ENCODE data around the gene CXCL9. TPM values are rescaled to one million over a fixed set of nuclear protein-coding genes. Genes with fewer than 3 reads are reported as not detected.

CXCL9 gene
- polyA plus RNA-seq, 1 donor (not counting 4 experiments of a cell fraction or from before 2014, with no cell fraction given), result 0.04 TPM

GRCh38 chr4:76003035-76003434 lies 4.3 kb downstream of the CXCL9 start:
- Histone ChIP-seq H3K4me2 (ENCODE audit: control insufficient read depth, extremely low read depth, insufficient read depth, low read depth, low read length) (no peak overlapping the region), H3K9me3 (ENCODE audit: control insufficient read depth, low read depth, low read length) (no peaks in the 10 kb centered on the region), H3K27ac (ENCODE audit: control insufficient read depth, insufficient read depth, low read length) (no peak overlapping the region), H4K20me1 (ENCODE audit: control insufficient read depth, extremely low read depth, insufficient read depth, low read length) (no peaks in the 10 kb centered on the region), H3K27me3 (ENCODE audit: control insufficient read depth, extremely low read depth, insufficient read depth, low read length) (no peaks in the 10 kb centered on the region), H3K9me1 (ENCODE audit: control insufficient read depth, extremely low read depth, insufficient read depth, low read length) (no peaks in the 10 kb centered on the region), H2AFZ (ENCODE audit: control insufficient read depth, low read length) (no peak overlapping the region), H3K79me2 (ENCODE audit: control insufficient read depth, insufficient read depth, low read length) (no peaks in the 10 kb centered on the region), H3K9ac (ENCODE audit: control insufficient read depth, extremely low read depth, insufficient read depth, low read length) (no peak overlapping the region), H3K4me3 (ENCODE audit: control insufficient read depth in 2 of 3, extremely low read depth in 1 of 3, insufficient read depth in 2 of 3, low read depth in 1 of 3, low read length in 3 of 3) (no peak overlapping the region), H3K4me1 (ENCODE audit: control insufficient read depth, extremely low read depth, insufficient read depth, low read length) (peaks cover 9% of the 10 kb centered on the region), H3K36me3 (ENCODE audit: control insufficient read depth in 2 of 2, extremely low read depth in 1 of 2, insufficient read depth in 2 of 2, low read length in 2 of 2) (no peaks in the 10 kb centered on the region)
- dilution Hi-C loops (cut with MboI; ENCODE audit: extremely low pct_ligation_motif_present, low sequenced_read_pairs), result no loop called here
- no peak for TF ChIP-seq EZH2 (IDR thresholded peaks at IDR 0.05; ENCODE audit: low read length)
- TF ChIP-seq, protein P1, sequence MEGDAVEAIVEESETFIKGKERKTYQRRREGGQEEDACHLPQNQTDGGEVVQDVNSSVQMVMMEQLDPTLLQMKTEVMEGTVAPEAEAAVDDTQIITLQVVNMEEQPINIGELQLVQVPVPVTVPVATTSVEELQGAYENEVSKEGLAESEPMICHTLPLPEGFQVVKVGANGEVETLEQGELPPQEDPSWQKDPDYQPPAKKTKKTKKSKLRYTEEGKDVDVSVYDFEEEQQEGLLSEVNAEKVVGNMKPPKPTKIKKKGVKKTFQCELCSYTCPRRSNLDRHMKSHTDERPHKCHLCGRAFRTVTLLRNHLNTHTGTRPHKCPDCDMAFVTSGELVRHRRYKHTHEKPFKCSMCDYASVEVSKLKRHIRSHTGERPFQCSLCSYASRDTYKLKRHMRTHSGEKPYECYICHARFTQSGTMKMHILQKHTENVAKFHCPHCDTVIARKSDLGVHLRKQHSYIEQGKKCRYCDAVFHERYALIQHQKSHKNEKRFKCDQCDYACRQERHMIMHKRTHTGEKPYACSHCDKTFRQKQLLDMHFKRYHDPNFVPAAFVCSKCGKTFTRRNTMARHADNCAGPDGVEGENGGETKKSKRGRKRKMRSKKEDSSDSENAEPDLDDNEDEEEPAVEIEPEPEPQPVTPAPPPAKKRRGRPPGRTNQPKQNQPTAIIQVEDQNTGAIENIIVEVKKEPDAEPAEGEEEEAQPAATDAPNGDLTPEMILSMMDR (optimal IDR thresholded peaks at IDR 0.05 in 1 of 3, IDR thresholded peaks at IDR 0.05 in 1 of 3, conservative IDR thresholded peaks at IDR 0.05 in 1 of 3; ENCODE audit: extremely low read depth in 1 of 3, insufficient read depth in 2 of 3, low read length in 3 of 3), result no peak
- DNase-seq (ENCODE audit: low read depth, low spot score) (no peak), FAIRE-seq (no peak)

- Histone ChIP-seq H3K27ac (ENCODE audit: control insufficient read depth, insufficient read depth, low read length) (no peak overlapping the region), H3K9me3 (ENCODE audit: control insufficient read depth, low read depth, low read length) (no peaks in the 10 kb centered on the region), H3K79me2 (ENCODE audit: control insufficient read depth, insufficient read depth, low read length) (no peaks in the 10 kb centered on the region), H3K27me3 (ENCODE audit: control insufficient read depth, extremely low read depth, insufficient read depth, low read length) (no peaks in the 10 kb centered on the region), H2AFZ (ENCODE audit: control insufficient read depth, low read length) (no peak overlapping the region), H3K4me3 (ENCODE audit: control insufficient read depth in 2 of 3, extremely low read depth in 1 of 3, insufficient read depth in 2 of 3, low read depth in 1 of 3, low read length in 3 of 3) (no peak overlapping the region), H3K4me1 (ENCODE audit: control insufficient read depth, extremely low read depth, insufficient read depth, low read length) (peaks cover 4% of the 10 kb centered on the region), H3K36me3 (ENCODE audit: control insufficient read depth in 2 of 2, extremely low read depth in 1 of 2, insufficient read depth in 2 of 2, low read length in 2 of 2) (no peaks in the 10 kb centered on the region), H3K9me1 (ENCODE audit: control insufficient read depth, extremely low read depth, insufficient read depth, low read length) (no peaks in the 10 kb centered on the region), H3K9ac (ENCODE audit: control insufficient read depth, extremely low read depth, insufficient read depth, low read length) (no peak overlapping the region), H4K20me1 (ENCODE audit: control insufficient read depth, extremely low read depth, insufficient read depth, low read length) (no peaks in the 10 kb centered on the region), H3K4me2 (ENCODE audit: control insufficient read depth, extremely low read depth, insufficient read depth, low read depth, low read length) (no peak overlapping the region)
- FAIRE-seq, result no peak
- TF ChIP-seq, protein P1 (optimal IDR thresholded peaks at IDR 0.05 in 1 of 3, IDR thresholded peaks at IDR 0.05 in 1 of 3, conservative IDR thresholded peaks at IDR 0.05 in 1 of 3; ENCODE audit: extremely low read depth in 1 of 3, insufficient read depth in 2 of 3, low read length in 3 of 3), result no peak
- TF ChIP-seq EZH2 (IDR thresholded peaks at IDR 0.05; ENCODE audit: low read length), result no peak
- dilution Hi-C loops (cut with MboI; ENCODE audit: extremely low pct_ligation_motif_present, low sequenced_read_pairs), result no loop called here
- no peak for DNase-seq (ENCODE audit: low read depth, low spot score)
Observed at GRCh38 chr4:76002176-76002575, 5.1 kb downstream of the CXCL9 start.
